Left lobe of liver (tissue), 2 donors: ENCODE measurements around the gene HES5. TPM values are rescaled to one million over a fixed set of nuclear protein-coding genes. Genes with fewer than 3 reads are reported as not detected.
"Not testable (repeated sequence)": the region's sequence is repeated elsewhere in the genome, so short reads cannot be mapped to it uniquely, and the experiment has no call there.

ENCODE experiments used
- ATAC-seq: fragments of 200-7000 bp; cut with Tn5 transposase; one replicate; pipeline ENCODE4 v1.9.1; 2020; ENCODE audit warnings: mild to moderate bottlenecking, moderate library complexity
- DNase-seq: peaks from one replicate; pipeline ENCODE4 v3.0.0-alpha.2; 2020; ENCODE audit warnings: low spot score
- total RNA-seq: library from RNA; stranded (reverse); gene quantifications from one replicate; pipeline ENCODE4 v1.2.1, GENCODE V29; 2021
- donor health status: DM: no; HTN: no; CAD: no; lungs with moderate emphysema.
- donor health status: DM: no; HTN: yes; CAD: no.

HES5 gene
- total RNA-seq: 0.28 TPM

GRCh38 chr1:2529784-2530512, at the start of gene HES5:
TSS of gene HES5 (minus strand) at chr1:2530263. CDS start at chr1:2530164, 99 bp downstream.
- DNase-seq (no peak), ATAC-seq (no peak)

- no peak for DNase-seq
- no peak for ATAC-seq
These were observed 48.7 kb upstream of the HES5 start for GRCh38 chr1:2578758-2579118.

- ATAC-seq, DNase-seq: not testable (repeated sequence)
These were observed 47.6 kb upstream of the HES5 start for GRCh38 chr1:2577565-2578075.

- peak; percentile 82 for ATAC-seq
- peak; percentile 72 for DNase-seq
These were observed 46.0 kb upstream of the HES5 start for GRCh38 chr1:2575801-2576663.

GRCh38 chr1:2574350-2574749, 44.3 kb upstream of the HES5 start:
- DNase-seq (no peak), ATAC-seq (no peak)

GRCh38 chr1:2573250-2573920, 43.3 kb upstream of the HES5 start:
- no peak for DNase-seq
- no peak for ATAC-seq

- no peak for DNase-seq
- ATAC-seq: no peak
These were observed 41.3 kb upstream of the HES5 start for GRCh38 chr1:2571348-2571747.

GRCh38 chr1:2570332-2570731, 40.3 kb upstream of the HES5 start:
- ATAC-seq (no peak), DNase-seq (no peak)

GRCh38 chr1:2569703-2570102, 39.6 kb upstream of the HES5 start:
- not testable (repeated sequence) for DNase-seq, ATAC-seq

GRCh38 chr1:2569060-2569459, 39.0 kb upstream of the HES5 start:
- DNase-seq: no peak

GRCh38 chr1:2568187-2568816, 38.2 kb upstream of the HES5 start:
- not testable (repeated sequence) for ATAC-seq, DNase-seq

More at GRCh38 chr1:2569060-2569459, 39.0 kb upstream of the HES5 start:
- ATAC-seq: no peak

- ATAC-seq (no peak), DNase-seq (no peak)
These were observed 37.1 kb upstream of the HES5 start for GRCh38 chr1:2567083-2567679.

- DNase-seq (no peak), ATAC-seq (no peak)
These were observed 36.3 kb upstream of the HES5 start for GRCh38 chr1:2566101-2567045.

- no peak for ATAC-seq
- DNase-seq: no peak
These were observed 34.8 kb upstream of the HES5 start for GRCh38 chr1:2564815-2565374.

- DNase-seq (no peak), ATAC-seq (no peak)
These were observed 34.1 kb upstream of the HES5 start for GRCh38 chr1:2564006-2564814.

GRCh38 chr1:2563205-2563604, 33.1 kb upstream of the HES5 start:
- DNase-seq (no peak), ATAC-seq (no peak)

GRCh38 chr1:2561898-2562895, 32.1 kb upstream of the HES5 start:
- DNase-seq (no peak), ATAC-seq (peak; percentile 33)
